ENCODE results near the gene KRTAP4-5. TPM values are rescaled to one million over a fixed set of nuclear protein-coding genes. Genes with fewer than 3 reads are reported as not detected.
"Not testable (repeated sequence)": the region's sequence is repeated elsewhere in the genome, so short reads cannot be mapped to it uniquely, and the experiment has no call there.

The KRTAP4-5 gene
- total and polyA plus RNA-seq, 4 donors, result not detected

DNA sequence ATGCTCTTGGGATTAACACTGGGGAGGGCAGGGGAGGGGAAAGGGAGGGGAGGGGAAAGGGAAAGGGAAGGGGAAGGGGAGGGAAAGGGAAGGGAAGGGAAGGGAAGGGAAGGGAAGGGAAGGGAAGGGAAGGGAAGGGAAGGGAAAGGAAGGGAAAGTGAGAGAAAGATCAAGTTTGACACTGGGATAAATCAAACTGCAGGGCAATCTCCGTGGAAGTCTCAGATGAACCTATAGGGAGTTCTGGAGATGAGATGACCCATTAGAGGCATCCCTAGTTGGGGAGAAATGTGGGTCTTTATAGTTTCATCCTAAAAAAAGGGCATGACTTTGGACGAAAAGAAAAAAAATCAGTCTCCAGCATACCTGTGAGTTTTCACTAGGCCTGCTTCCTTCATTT lies 27.9 kb downstream of the KRTAP4-5 start:
- DNase-seq (no peak), ATAC-seq (ENCODE audit: insufficient read depth, low FRiP score) (no peak)
- no peak overlapping the region for H3K4me3 ChIP-seq
- H3K36me3 ChIP-seq (ENCODE audit: control insufficient read depth in 4 of 4, insufficient read depth in 4 of 4, low read length in 4 of 4), result no peaks in the 10 kb centered on the region
- H3K27me3 ChIP-seq (ENCODE audit: control insufficient read depth in 3 of 3, insufficient read depth in 3 of 3, low read length in 2 of 3), result no peaks in the 10 kb centered on the region
- 92 to 98% methylated on average over 2 of the region's 2 CpGs for WGBS, 2 donors
- H3K9ac ChIP-seq (ENCODE audit: insufficient read depth in 1 of 2, low read length in 2 of 2), result no peak overlapping the region
- H3K9me3 ChIP-seq (ENCODE audit: control insufficient read depth in 4 of 4, insufficient read depth in 3 of 4, low read length in 3 of 4), result peaks cover 0 to 3% (median 0%) of the 10 kb centered on the region in 4 donors
- H3K4me1 ChIP-seq (ENCODE audit: control insufficient read depth in 5 of 5, insufficient read depth in 5 of 5, low read length in 5 of 5), result no peaks in the 10 kb centered on the region
- TF ChIP-seq, protein P1, sequence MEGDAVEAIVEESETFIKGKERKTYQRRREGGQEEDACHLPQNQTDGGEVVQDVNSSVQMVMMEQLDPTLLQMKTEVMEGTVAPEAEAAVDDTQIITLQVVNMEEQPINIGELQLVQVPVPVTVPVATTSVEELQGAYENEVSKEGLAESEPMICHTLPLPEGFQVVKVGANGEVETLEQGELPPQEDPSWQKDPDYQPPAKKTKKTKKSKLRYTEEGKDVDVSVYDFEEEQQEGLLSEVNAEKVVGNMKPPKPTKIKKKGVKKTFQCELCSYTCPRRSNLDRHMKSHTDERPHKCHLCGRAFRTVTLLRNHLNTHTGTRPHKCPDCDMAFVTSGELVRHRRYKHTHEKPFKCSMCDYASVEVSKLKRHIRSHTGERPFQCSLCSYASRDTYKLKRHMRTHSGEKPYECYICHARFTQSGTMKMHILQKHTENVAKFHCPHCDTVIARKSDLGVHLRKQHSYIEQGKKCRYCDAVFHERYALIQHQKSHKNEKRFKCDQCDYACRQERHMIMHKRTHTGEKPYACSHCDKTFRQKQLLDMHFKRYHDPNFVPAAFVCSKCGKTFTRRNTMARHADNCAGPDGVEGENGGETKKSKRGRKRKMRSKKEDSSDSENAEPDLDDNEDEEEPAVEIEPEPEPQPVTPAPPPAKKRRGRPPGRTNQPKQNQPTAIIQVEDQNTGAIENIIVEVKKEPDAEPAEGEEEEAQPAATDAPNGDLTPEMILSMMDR (IDR thresholded peaks at IDR 0.05; ENCODE audit: control extremely low read depth, extremely low read depth), result no peak
- H3K27ac ChIP-seq (ENCODE audit: low read depth in 1 of 2, low read length in 1 of 2), result no peak overlapping the region

DNA sequence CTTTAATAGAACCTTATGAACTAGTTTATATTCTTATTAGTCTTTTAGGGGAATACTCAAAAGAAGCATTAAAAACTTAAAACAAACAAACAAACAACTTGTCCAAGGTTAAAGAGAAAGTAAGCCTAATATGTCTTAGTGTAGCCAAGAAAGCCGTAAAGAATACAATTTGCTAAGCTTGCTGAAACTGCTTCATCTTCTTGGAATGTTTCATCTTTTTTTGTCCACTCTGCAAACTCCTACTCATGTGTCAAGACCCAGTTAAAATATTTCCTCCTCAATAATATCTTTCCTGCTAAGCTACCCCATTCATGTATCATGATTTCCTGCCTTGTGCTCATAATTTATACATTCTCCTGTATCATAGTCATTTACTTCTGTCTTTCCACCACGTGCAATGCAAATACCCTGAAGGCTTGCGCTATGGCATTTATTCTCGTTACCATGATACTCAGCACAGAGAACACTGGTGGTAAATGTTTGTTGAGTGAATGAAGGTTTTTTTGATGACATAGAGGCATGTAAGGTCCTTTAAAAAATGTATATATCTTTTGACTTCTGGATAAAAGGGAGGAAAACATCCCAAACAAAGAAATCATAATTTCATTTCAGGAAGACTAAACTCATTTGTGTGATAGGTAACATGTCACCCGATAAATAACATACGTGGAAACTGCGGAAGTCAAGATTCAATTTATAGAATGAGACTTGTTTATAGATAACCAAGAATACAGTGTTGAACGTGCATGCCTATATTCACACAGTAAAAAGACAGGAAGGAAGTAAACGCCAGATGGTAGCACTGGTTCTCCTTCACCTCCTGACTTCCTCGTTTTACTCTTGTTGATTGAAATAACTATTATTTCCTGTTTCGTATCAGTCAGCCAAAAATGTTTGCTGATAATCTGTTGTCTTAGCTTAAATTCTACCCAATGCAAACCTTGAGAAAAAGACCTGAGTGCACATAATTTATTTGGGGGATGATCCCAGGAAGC lies 29.6 kb downstream of the KRTAP4-5 start:
- not testable (repeated sequence) for H3K9ac ChIP-seq (ENCODE audit: insufficient read depth in 1 of 2, low read length in 2 of 2); ATAC-seq (ENCODE audit: insufficient read depth, low FRiP score)

DNA sequence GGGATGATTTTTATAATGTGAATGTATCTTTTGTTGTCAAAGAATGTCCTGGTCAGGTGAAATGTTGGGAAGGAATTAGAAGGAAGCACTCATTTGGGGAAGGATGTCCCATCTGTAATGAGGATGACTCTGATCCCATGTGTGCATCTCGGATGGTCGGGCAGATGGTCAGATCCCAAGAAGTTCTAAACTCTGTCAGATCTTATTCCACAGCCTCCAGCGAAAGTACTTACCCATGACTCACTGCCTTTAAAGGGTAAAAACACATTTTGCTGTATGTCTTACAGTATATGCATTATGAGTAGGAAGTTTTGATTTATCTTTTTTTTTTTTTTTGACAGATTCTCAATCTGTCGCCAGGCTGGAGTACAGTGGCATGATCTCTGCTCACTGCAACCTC lies 30.9 kb downstream of the KRTAP4-5 start:
- Histone ChIP-seq H3K9ac (ENCODE audit: insufficient read depth in 1 of 2, low read length in 2 of 2) (no peak overlapping the region), H3K4me3 (no peak overlapping the region), H3K27me3 (ENCODE audit: control insufficient read depth in 3 of 3, insufficient read depth in 3 of 3, low read length in 2 of 3) (no peaks in the 10 kb centered on the region), H3K4me1 (ENCODE audit: control insufficient read depth in 5 of 5, insufficient read depth in 5 of 5, low read length in 5 of 5) (no peaks in the 10 kb centered on the region), H3K27ac (ENCODE audit: low read depth in 1 of 2, low read length in 1 of 2) (no peak overlapping the region), H3K9me3 (ENCODE audit: control insufficient read depth in 4 of 4, insufficient read depth in 3 of 4, low read length in 3 of 4) (peaks cover 0 to 3% (median 1%) of the 10 kb centered on the region in 4 donors), H3K36me3 (ENCODE audit: control insufficient read depth in 4 of 4, insufficient read depth in 4 of 4, low read length in 4 of 4) (no peaks in the 10 kb centered on the region)
- ATAC-seq (ENCODE audit: insufficient read depth, low FRiP score) (no peak), DNase-seq (no peak)
- WGBS, 2 donors, result 93 to 96% methylated on average over 4 of the region's 4 CpGs
- TF ChIP-seq, protein P1 (IDR thresholded peaks at IDR 0.05; ENCODE audit: control extremely low read depth, extremely low read depth), result no peak

More for the DNA sequence above, 29.6 kb downstream of the KRTAP4-5 start:
- H3K4me1 ChIP-seq (ENCODE audit: control insufficient read depth in 5 of 5, insufficient read depth in 5 of 5, low read length in 5 of 5); H3K4me3 ChIP-seq; H3K27me3 ChIP-seq (ENCODE audit: control insufficient read depth in 3 of 3, insufficient read depth in 3 of 3, low read length in 2 of 3); H3K36me3 ChIP-seq (ENCODE audit: control insufficient read depth in 4 of 4, insufficient read depth in 4 of 4, low read length in 4 of 4); H3K27ac ChIP-seq (ENCODE audit: low read depth in 1 of 2, low read length in 1 of 2); H3K9me3 ChIP-seq (ENCODE audit: control insufficient read depth in 4 of 4, insufficient read depth in 3 of 4, low read length in 3 of 4): not testable (repeated sequence)
- 33 to 40% methylated on average over 11 of the region's 11 CpGs for WGBS, 2 donors
- peak in 2 of 3 donors; percentile 11 to 28 for DNase-seq

DNA sequence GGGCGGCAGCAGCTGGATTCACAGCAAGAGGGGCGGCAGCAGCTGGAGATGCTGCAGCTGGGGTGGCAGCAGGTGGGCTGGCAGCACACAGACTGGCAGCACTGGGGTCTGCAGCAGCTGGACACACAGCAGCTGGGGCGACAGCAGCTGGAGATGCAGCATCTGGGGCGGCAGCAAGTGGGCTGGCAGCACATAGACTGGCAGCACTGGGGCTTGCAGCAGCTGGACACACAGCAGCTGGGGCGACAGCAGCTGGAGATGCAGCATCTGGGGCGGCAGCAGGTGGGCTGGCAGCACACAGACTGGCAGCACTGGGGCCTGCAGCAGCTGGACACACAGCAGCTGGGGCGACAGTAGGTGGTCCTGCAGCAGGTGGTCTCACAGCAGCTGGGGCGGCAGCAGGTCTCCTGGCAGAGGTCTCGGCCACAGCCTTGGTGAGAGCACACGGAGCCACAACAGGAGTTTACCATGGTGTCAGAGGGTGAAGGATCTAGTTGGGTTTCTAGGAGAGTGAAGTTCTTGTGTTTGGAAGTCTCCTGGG lies 31.7 kb downstream of the KRTAP4-5 start, which contains the start of gene KRTAP4-11:
KRTAP4-11 (minus strand) TSS at position 528 of the 541 bp plus-strand sequence; CDS start at position 470, 58 bp downstream.
- not testable (repeated sequence) for DNase-seq; H3K27me3 ChIP-seq (ENCODE audit: control insufficient read depth in 3 of 3, insufficient read depth in 3 of 3, low read length in 2 of 3); H3K9ac ChIP-seq (ENCODE audit: insufficient read depth in 1 of 2, low read length in 2 of 2); H3K9me3 ChIP-seq (ENCODE audit: control insufficient read depth in 4 of 4, insufficient read depth in 3 of 4, low read length in 3 of 4); H3K36me3 ChIP-seq (ENCODE audit: control insufficient read depth in 4 of 4, insufficient read depth in 4 of 4, low read length in 4 of 4); H3K27ac ChIP-seq (ENCODE audit: low read depth in 1 of 2, low read length in 1 of 2); H3K4me3 ChIP-seq; ATAC-seq (ENCODE audit: insufficient read depth, low FRiP score); H3K4me1 ChIP-seq (ENCODE audit: control insufficient read depth in 5 of 5, insufficient read depth in 5 of 5, low read length in 5 of 5)
- 77 to 88% methylated on average over 10 of the region's 10 CpGs for WGBS, 2 donors

All from lung (tissue), 12 donors.